AG04449 (cell line): ENCODE data around the gene UBR4.

Experiments used
- CTCF ChIA-PET: fragments of 350-600 bp; formaldehyde crosslinking; extraction: SDS; loops from one replicate; lab custom pipeline; 2021; ENCODE audit warnings: antibody characterized with exemption; lab: Yijun Ruan, JAX
- POLR2A ChIA-PET: fragments of 400-600, 350-600 bp; formaldehyde crosslinking; extraction: SDS; loops from one replicate; lab custom pipeline; 2020; ENCODE audit warnings: antibody characterized with exemption, inconsistent platforms; lab: Yijun Ruan, JAX
- DNase-seq: peaks from one replicate; pipeline ENCODE4 v3.0.0-alpha.2; 2010; ENCODE audit warnings: low read depth, low spot score
- H3K4me3 ChIP-seq: 2 replicates; pipeline ENCODE4 v1.5.1; 2011; ENCODE audit warnings: low read depth, mild to moderate bottlenecking, control low read depth, low read length
- CTCF ChIP-seq: IDR thresholded peaks from one replicate; pipeline ENCODE4 v1.5.1; 2011; ENCODE audit warnings: mild to moderate bottlenecking, moderate library complexity, low read length, control low read depth, inconsistent platforms; ENCODE audit not compliant: insufficient read depth; ENCODE audit errors: missing control alignments

Gene UBR4

GRCh38 chr1:19087017-19087736 is 122.9 kb downstream of the UBR4 start:
- ChIA-PET CTCF (interaction anchor here (0.8 to 2.9 kb wide), 9 partner anchors 10 to 202 kb away, joined by 3 to 17 read pairs (median 3); no protein-coding TSS in a partner anchor), POLR2A (no interaction called here)
- DNase-seq: no peak
- TF ChIP-seq CTCF: no peak
- H3K4me3 ChIP-seq: no peak overlapping the region

GRCh38 chr1:19086176-19086875 is 123.7 kb downstream of the UBR4 start:
- CTCF ChIA-PET: interaction anchor here (1.4 to 3.9 kb wide), 4 partner anchors 11 to 202 kb away, joined by 3 to 16 read pairs (median 11); no protein-coding TSS in a partner anchor
- no peak overlapping the region for H3K4me3 ChIP-seq
- no peak for DNase-seq
- POLR2A ChIA-PET: no interaction called here
- no peak for TF ChIP-seq CTCF

GRCh38 chr1:19084206-19084738 is 125.8 kb downstream of the UBR4 start:
- no peak for TF ChIP-seq CTCF
- no peak overlapping the region for H3K4me3 ChIP-seq
- no peak for DNase-seq
- ChIA-PET CTCF (interaction anchor here (0.9 to 3.9 kb wide), 10 partner anchors 13 to 200 kb away, joined by 3 to 15 read pairs (median 5); no protein-coding TSS in a partner anchor), POLR2A (no interaction called here)

- CTCF ChIA-PET: interaction anchor here (1.2 to 3.9 kb wide), 5 partner anchors 10 to 198 kb away, joined by 5 to 15 read pairs (median 12); no protein-coding TSS in a partner anchor
- DNase-seq: no peak
- POLR2A ChIA-PET: no interaction called here
- no peak overlapping the region for H3K4me3 ChIP-seq
- TF ChIP-seq CTCF: no peak
Observed at GRCh38 chr1:19083081-19083480, 127.0 kb downstream of the UBR4 start.

GRCh38 chr1:19081218-19081893 is 128.7 kb downstream of the UBR4 start:
- DNase-seq: no peak
- no peak for TF ChIP-seq CTCF
- ChIA-PET CTCF (interaction anchor here (1.1 to 10.5 kb wide), 4 partner anchors 167 to 197 kb away, joined by 3 to 86 read pairs (median 46); partner anchors contain the start of gene ALDH4A1), POLR2A (no interaction called here)
- no peak overlapping the region for H3K4me3 ChIP-seq
